T-helper 2 cell treated with Interferon-gamma antibody and Interleukin-4, amounts not matched to agents 5 μg/mL and 100 μg/mL, for 36 hours (primary cell): ENCODE results near the gene ATG16L1.

Source experiments
- DNase-seq: peaks from one replicate; pipeline ENCODE4 v3.0.0; 2021; ENCODE audit warnings: low spot score
- H3K27ac Mint-ChIP-seq: one replicate; pipeline ENCODE4 v1.8.0; 2021; ENCODE audit warnings: mild to moderate bottlenecking, mixed read lengths
- H3K27me3 Mint-ChIP-seq: one replicate; pipeline ENCODE4 v1.8.0; 2021; ENCODE audit warnings: low read depth, mixed read lengths
- H3K36me3 Mint-ChIP-seq: one replicate; pipeline ENCODE4 v1.8.0; 2021; ENCODE audit warnings: low read depth, mixed read lengths
- H3K4me1 Mint-ChIP-seq: one replicate; pipeline ENCODE4 v1.8.0; 2021; ENCODE audit warnings: low read depth, mixed read lengths
- H3K4me3 Mint-ChIP-seq: one replicate; pipeline ENCODE4 v1.8.0; 2022; ENCODE audit warnings: mild to moderate bottlenecking, moderate library complexity, mixed read lengths
- H3K9me3 Mint-ChIP-seq: one replicate; pipeline ENCODE4 v1.8.0; 2021; ENCODE audit warnings: mixed read lengths

The ATG16L1 gene

DNA sequence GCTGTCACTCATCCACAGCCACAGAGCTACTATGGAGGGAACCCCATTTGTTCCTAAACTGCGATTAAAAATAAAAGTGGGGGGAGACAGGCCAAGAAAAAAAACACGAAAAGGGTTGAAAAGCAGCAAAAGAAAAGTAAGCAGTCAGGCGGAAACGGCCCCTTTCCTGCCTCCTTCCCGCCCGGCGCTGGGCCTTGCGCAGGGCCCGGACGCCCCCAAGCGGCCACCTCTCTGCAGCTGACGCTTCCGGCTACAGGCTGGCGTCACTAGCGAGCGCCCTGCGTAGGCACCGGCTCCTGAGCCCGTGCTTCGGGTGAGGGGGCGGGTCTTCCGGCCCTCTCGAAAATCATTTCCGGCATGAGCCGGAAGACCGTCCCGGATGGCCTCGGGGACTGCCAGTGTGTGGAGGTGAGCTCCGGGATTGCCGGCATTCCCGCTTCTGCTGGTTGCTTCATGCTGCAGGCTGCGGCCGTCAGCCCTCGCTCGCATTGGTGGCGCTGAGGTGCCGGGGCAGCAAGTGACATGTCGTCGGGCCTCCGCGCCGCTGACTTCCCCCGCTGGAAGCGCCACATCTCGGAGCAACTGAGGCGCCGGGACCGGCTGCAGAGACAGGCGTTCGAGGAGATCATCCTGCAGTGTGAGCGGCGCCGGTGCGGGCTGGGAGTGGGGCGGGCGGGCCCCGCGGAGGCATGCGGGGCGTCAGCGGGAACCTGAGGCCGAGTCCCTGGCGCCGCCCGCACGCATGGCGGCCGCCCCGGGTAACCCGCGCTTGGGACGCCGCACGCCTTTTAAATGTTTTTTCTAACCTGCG, at the start of gene ATG16L1:
Gene ATG16L1 (plus strand): TSS at position 368 of the 811 bp plus-strand sequence. CDS start 155 bp downstream, at position 523.
- Mint-ChIP-seq H3K9me3 (no peaks in the 10 kb centered on the region), H3K4me1 (peaks cover 64% of the 10 kb centered on the region), H3K4me3 (peak within 1 kb of the TSS; percentile 92), H3K36me3 (peaks cover 40% of the 10 kb centered on the region), H3K27ac (peak within 1 kb of the TSS; percentile 99), H3K27me3 (no peaks in the 10 kb centered on the region)
- peak; percentile 97 for DNase-seq

GRCh38 chr2:233202531-233202944, 48.9 kb upstream of the ATG16L1 start:
- Mint-ChIP-seq H3K36me3 (peaks cover 62% of the 10 kb centered on the region), H3K4me1 (no peaks in the 10 kb centered on the region), H3K9me3 (peaks cover 8% of the 10 kb centered on the region), H3K27ac (no peak overlapping the region), H3K4me3 (no peak overlapping the region), H3K27me3 (no peaks in the 10 kb centered on the region)
- DNase-seq: no peak

DNA sequence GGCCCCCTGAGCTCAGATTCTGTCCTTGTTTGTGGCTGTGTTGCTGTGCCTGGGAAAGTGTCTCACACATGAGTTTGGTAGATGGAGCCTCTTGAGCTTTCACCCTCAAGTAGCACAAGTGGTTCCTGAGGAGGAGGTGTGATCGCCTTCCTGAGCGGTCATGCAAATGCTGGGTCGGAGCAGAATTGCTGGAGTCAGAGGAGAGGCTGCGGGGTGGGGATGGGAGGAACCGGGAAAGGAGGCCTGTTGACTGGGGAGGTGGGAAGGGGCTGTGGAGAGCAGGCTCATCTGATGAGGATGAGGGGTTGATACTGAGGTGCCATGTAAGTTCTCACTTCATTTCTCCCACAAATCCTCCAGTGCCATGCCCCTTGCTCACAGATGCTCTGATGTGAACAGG, 48.4 kb upstream of the ATG16L1 start:
- no peak overlapping the region for H3K4me3 Mint-ChIP-seq

DNA sequence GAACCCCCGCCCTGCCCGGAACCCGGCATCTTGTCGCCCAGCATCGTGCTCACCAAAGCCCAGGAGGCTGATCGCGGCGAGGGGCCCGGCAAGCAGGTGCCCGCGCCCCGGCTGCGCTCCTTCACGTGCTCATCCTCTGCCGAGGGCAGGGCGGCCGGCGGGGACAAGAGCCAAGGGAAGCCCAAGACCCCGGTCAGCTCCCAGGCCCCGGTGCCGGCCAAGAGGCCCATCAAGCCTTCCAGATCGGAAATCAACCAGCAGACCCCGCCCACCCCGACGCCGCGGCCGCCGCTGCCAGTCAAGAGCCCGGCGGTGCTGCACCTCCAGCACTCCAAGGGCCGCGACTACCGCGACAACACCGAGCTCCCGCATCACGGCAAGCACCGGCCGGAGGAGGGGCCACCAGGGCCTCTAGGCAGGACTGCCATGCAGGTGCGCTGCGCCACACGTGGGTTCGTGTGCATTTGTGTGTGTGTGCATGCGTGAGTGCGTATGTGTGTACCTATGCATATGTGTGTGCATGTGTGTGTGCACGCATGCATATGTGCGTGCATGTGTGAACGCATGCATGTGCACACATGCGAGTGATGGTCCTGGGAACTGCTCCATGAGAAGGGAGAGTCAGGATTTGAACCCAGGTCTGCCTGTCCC, 47.1 kb upstream of the ATG16L1 start:
- H3K4me3 Mint-ChIP-seq: no peak overlapping the region
- no peaks in the 10 kb centered on the region for H3K27me3 Mint-ChIP-seq
- no peak for DNase-seq
- H3K36me3 Mint-ChIP-seq: peaks cover 57% of the 10 kb centered on the region
- no peak overlapping the region for H3K27ac Mint-ChIP-seq
- H3K9me3 Mint-ChIP-seq: peaks cover 8% of the 10 kb centered on the region
- H3K4me1 Mint-ChIP-seq: peaks cover 3% of the 10 kb centered on the region

More for the DNA sequence above, 48.4 kb upstream of the ATG16L1 start:
- Mint-ChIP-seq H3K27me3 (no peaks in the 10 kb centered on the region), H3K9me3 (peaks cover 8% of the 10 kb centered on the region), H3K36me3 (peaks cover 59% of the 10 kb centered on the region), H3K27ac (no peak overlapping the region), H3K4me1 (no peaks in the 10 kb centered on the region)
- DNase-seq: no peak

DNA sequence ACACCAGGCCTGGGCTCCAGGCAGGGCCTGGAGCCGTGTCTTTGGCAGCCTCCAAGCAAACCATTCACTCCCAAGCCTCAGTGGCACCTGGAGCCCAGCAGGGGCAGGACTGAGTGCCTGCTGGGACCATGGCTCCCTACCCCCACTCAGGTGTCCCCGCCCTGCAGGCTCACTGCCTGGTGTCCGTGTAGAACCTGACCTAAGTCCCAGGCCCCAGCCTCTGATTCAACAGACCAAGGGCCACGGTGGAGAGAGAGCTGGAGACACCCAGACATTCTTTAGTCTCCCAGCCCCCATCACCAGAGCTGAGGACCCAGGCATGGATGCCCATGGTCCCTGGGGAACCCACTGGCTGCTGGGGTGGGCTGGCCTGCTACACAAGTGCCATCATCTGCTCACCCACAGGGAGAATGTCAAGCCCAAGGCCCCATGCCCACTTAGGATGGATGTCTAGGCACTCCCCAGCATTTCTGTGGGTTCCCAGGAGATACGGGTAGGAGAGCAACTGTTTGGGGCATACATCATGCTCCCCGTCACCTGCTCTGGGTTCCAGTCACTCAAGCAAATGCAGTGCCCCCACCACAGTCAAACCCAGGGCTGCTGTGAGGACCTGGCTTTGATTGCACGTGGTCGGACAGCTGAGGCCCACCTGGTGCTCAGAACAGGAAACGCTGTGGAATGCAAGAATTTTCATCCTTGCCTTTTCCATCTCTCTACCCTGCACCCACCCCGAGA, 42.9 kb upstream of the ATG16L1 start:
- H3K4me3 Mint-ChIP-seq: no peak overlapping the region
- no peaks in the 10 kb centered on the region for H3K9me3 Mint-ChIP-seq
- peaks cover 3% of the 10 kb centered on the region for H3K4me1 Mint-ChIP-seq
- peak overlapping the region; percentile 63 for H3K27ac Mint-ChIP-seq
- H3K27me3 Mint-ChIP-seq: no peaks in the 10 kb centered on the region
- peaks cover 29% of the 10 kb centered on the region for H3K36me3 Mint-ChIP-seq
- DNase-seq: no peak

GRCh38 chr2:233209117-233209532, 42.3 kb upstream of the ATG16L1 start:
- no peaks in the 10 kb centered on the region for H3K27me3 Mint-ChIP-seq
- H3K27ac Mint-ChIP-seq: peak overlapping the region; percentile 63
- no peak for DNase-seq
- H3K4me1 Mint-ChIP-seq: peaks cover 3% of the 10 kb centered on the region
- peaks cover 23% of the 10 kb centered on the region for H3K36me3 Mint-ChIP-seq
- no peak overlapping the region for H3K4me3 Mint-ChIP-seq
- H3K9me3 Mint-ChIP-seq: no peaks in the 10 kb centered on the region

DNA sequence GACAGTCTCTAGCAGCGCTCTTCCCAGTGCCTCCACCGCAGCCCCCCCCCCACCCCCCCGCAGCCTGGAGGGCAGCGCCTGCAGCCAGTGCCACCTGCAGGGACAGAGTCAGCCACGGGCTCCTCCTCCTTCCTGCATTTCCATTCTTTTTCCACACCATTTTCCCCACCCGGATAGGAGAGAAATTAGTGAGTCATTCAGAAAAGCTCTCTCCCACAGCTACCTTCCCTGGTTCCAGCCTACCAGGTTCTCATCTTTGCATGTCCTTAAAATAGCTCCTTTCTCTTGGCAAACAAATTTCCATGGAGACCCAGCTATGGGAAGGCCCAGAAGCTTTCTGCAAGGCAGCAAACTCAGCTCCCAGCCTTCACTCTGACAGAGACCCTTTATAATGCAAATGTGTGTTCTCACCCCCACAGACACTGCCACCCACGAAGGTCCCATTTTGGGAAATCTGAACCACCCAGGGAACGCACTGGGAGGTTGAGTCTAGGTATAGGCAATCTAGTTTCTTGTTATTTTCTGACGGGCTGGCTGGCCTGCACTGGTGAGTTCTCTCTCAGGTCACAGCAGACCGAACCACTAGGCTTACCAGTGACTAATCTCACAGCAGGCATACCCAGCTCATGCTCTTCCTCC, 41.8 kb upstream of the ATG16L1 start:
- DNase-seq: no peak
- Mint-ChIP-seq H3K9me3 (no peaks in the 10 kb centered on the region), H3K4me1 (peaks cover 3% of the 10 kb centered on the region), H3K27ac (no peak overlapping the region), H3K27me3 (no peaks in the 10 kb centered on the region), H3K36me3 (peaks cover 21% of the 10 kb centered on the region), H3K4me3 (no peak overlapping the region)

DNA sequence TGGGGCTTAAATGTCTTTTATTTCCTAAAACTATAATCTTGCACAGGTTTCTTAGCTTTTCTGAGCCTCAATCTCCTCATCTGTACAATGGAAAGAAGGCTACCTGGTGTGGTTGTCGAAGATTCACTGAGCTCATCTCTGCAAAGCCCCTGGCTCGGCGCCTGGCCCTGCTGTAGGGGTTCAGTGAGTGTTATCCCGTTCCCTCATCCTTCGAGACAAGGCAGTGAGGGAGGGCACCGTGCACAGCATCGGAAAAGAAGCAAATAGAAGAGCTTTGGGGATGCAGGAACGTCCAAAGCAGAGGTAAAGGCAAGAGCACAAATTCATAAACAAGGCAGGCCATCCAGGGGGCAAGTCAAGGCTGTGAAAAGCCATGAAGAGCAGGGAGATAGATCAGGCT, 41.2 kb upstream of the ATG16L1 start:
- H3K27me3 Mint-ChIP-seq: no peaks in the 10 kb centered on the region
- peaks cover 3% of the 10 kb centered on the region for H3K4me1 Mint-ChIP-seq
- DNase-seq: no peak
- H3K9me3 Mint-ChIP-seq: no peaks in the 10 kb centered on the region
- H3K27ac Mint-ChIP-seq: peak overlapping the region; percentile 68
- peaks cover 18% of the 10 kb centered on the region for H3K36me3 Mint-ChIP-seq
- H3K4me3 Mint-ChIP-seq: no peak overlapping the region

DNA sequence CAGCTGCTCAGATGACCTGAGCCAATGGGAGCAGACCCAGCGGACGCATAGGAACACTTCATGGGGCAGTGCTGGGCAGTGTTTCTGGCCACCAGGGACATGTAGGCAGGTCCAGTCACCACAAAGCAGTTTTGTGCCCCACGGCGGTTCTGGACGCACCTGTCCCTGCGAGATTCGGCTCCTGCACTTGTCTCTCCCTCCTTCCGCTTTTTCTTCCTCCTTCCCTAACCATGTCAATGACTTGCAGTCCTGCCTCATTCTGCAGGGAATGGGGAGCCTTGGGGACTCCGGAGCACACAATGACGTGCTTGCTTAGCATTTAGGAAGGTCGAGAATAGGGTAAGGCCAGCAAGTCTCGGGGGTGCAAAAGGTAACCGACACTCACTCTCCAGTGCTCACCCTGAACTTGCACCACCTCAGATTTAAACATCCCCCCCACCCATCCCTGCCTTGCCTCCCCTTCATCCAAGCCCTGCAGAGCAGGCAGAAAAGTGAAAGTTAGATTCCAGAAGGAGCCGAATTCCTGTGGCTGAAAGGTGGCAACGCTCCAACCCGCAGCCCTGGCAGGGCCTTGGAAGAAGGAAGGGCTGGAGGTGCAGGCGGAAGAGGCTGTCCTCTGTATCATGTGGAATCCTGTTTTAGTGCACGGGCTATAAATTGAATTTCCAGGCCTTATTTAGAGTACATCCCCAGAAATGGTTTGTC, 40.5 kb upstream of the ATG16L1 start:
- no peak for DNase-seq
- Mint-ChIP-seq H3K27ac (no peak overlapping the region), H3K4me1 (peaks cover 3% of the 10 kb centered on the region), H3K27me3 (no peaks in the 10 kb centered on the region), H3K4me3 (no peak overlapping the region), H3K36me3 (peaks cover 18% of the 10 kb centered on the region), H3K9me3 (no peaks in the 10 kb centered on the region)

DNA sequence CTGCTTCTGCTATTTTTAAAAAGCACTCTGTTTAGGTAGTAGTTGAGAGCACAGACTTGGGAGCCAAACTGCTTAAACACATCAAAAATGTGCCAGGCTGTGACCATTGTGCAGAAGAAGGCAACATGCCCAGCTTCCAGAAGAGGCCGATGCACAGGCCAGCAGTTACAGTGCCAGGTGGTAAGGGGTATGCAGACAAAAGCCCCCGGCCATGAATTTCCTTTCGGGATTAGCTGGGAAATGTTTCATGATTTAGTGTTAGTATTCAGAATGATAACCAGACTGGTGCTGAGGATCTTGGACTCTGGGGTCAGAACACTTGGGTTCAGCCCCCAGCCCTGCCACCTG, 40.0 kb upstream of the ATG16L1 start:
- no peak for DNase-seq
- H3K4me1 Mint-ChIP-seq: peaks cover 3% of the 10 kb centered on the region
- H3K9me3 Mint-ChIP-seq: no peaks in the 10 kb centered on the region
- no peaks in the 10 kb centered on the region for H3K27me3 Mint-ChIP-seq
- no peak overlapping the region for H3K27ac Mint-ChIP-seq
- H3K36me3 Mint-ChIP-seq: peaks cover 18% of the 10 kb centered on the region
- no peak overlapping the region for H3K4me3 Mint-ChIP-seq

GRCh38 chr2:233213011-233213410, 38.5 kb upstream of the ATG16L1 start:
- H3K36me3 Mint-ChIP-seq: peaks cover 11% of the 10 kb centered on the region
- H3K4me1 Mint-ChIP-seq: peaks cover 5% of the 10 kb centered on the region

DNA sequence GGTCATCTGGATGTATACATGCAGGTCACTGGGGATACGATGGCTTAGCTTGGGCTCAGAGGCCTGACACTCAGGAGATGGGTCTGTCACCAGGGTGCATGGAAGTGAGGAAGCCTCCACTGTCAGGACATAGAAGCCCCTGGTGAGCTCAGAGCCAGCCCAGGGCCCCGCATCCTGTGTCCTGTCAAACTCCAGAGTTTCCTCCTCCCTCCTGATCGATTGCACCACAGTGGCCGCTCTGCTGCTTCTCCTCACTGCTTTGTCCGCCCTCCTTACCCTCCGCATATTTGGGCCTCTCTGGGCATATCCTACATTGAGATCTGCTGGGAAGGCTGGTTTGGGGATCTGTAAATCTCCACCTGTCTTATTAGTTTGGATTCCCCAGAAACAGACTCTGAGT, 37.5 kb upstream of the ATG16L1 start:
- Mint-ChIP-seq H3K36me3 (peaks cover 10% of the 10 kb centered on the region), H3K27me3 (no peaks in the 10 kb centered on the region), H3K4me3 (no peak overlapping the region), H3K4me1 (peaks cover 7% of the 10 kb centered on the region), H3K27ac (peak overlapping the region; percentile 18), H3K9me3 (no peaks in the 10 kb centered on the region)
- no peak for DNase-seq

More at GRCh38 chr2:233213011-233213410, 38.5 kb upstream of the ATG16L1 start:
- Mint-ChIP-seq H3K9me3 (no peaks in the 10 kb centered on the region), H3K27me3 (no peaks in the 10 kb centered on the region), H3K27ac (no peak overlapping the region), H3K4me3 (no peak overlapping the region)
- DNase-seq: no peak

DNA sequence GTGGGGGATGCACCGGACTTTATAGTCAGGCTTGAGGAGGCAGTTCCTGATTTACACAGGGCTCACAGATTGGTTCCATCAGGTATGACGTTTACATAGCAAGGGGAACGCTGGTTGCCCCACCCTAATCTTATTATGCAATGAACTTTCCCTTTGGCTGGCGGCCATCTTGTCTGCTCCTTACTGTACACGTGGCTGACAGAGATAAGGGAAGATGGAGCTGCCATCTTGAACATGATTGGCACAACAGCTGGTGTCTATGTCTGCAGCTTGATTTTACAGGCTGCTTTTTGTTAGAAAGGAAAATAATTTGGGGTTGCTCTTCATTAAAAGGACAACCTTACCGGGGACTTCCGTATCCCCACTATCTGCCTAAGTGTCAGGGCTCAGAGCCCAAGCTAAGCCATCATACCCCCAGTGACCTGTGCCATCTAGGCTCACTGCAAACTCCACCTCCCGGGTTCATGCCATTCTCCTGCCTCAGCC, 33.5 kb upstream of the ATG16L1 start:
- Mint-ChIP-seq H3K4me1 (peaks cover 5% of the 10 kb centered on the region), H3K27ac (no peak overlapping the region), H3K9me3 (no peaks in the 10 kb centered on the region), H3K27me3 (peaks cover 4% of the 10 kb centered on the region), H3K36me3 (no peaks in the 10 kb centered on the region), H3K4me3 (no peak overlapping the region)
- DNase-seq: no peak
